Neural cell (in vitro differentiated cells): ENCODE data around the gene PROZ.

Experiments
- EP300 ChIP-seq: fragments of 450-650 bp; conservative IDR thresholded peaks from 2 replicates; pipeline ENCODE4 v1.6.1; 2014; ENCODE audit warnings: antibody characterized with exemption, mild to moderate bottlenecking, moderate library complexity; ENCODE audit not compliant: poor library complexity, severe bottlenecking
- RAD21 ChIP-seq: fragments of 450-650 bp; conservative IDR thresholded peaks from 2 replicates; pipeline ENCODE4 v1.6.1; 2014; ENCODE audit warnings: antibody characterized with exemption, mild to moderate bottlenecking, moderate library complexity
- SMC3 ChIP-seq: fragments of 450-650 bp; conservative IDR thresholded peaks from 2 replicates; pipeline ENCODE4 v1.6.1; 2014; ENCODE audit warnings: antibody characterized with exemption, mild to moderate bottlenecking, moderate library complexity; ENCODE audit not compliant: poor library complexity
- TF ChIP-seq, protein P1 (sequence below): fragments of 450-650 bp; IDR thresholded peaks from 2 replicates; pipeline ENCODE4 v1.5.1; 2014; ENCODE audit warnings: antibody characterized with exemption, mild to moderate bottlenecking, moderate library complexity; ENCODE audit not compliant: poor library complexity, severe bottlenecking

DNA sequence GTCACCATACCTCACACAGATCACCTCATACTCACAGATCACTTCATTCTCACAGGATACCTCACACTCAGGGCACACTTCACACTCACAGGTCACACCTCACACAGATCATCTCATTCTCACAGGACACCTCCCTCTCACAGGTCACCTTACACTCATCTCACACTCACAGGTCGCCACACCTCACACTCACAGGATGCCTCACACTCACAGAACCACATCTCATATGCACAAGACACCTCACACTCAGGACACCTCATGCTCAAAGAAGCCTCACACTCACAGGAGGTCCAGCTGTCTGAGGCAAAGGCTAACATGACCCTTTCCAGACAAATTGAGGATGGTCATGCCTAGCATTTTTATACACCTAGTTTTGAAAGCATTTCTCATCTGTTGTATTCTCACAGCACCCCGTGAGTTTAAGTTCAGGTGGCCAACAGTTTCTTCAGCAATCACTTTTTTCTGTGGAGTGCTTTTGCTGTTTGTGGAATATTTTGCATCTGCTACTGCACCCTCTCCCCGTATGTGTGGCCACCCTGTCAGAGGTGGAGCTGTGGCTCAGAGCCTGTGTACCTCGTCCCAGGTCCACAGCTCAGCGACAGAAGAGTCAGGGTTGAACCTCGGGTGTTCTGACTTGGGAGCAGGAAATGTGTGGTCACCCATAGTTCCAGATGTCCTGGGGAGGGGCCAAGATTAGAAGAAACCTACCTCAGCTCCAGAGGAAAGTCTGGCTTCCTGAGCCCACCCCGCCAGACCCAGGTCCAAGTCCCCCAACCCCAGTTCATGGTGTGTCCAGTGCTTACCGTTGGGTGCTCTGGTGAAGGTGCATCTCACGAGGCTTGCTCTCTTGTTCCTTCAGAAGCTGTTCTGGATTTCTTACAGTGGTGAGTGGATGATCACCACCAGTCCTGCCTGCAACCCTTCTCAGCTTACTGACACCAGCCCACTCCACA lies 45.3 kb upstream of the PROZ start:
- TF ChIP-seq, protein P1, sequence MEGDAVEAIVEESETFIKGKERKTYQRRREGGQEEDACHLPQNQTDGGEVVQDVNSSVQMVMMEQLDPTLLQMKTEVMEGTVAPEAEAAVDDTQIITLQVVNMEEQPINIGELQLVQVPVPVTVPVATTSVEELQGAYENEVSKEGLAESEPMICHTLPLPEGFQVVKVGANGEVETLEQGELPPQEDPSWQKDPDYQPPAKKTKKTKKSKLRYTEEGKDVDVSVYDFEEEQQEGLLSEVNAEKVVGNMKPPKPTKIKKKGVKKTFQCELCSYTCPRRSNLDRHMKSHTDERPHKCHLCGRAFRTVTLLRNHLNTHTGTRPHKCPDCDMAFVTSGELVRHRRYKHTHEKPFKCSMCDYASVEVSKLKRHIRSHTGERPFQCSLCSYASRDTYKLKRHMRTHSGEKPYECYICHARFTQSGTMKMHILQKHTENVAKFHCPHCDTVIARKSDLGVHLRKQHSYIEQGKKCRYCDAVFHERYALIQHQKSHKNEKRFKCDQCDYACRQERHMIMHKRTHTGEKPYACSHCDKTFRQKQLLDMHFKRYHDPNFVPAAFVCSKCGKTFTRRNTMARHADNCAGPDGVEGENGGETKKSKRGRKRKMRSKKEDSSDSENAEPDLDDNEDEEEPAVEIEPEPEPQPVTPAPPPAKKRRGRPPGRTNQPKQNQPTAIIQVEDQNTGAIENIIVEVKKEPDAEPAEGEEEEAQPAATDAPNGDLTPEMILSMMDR = no peak
- no peak for TF ChIP-seq EP300
- TF ChIP-seq RAD21 = no peak
- no peak for TF ChIP-seq SMC3
